GM21619 (cell line): ENCODE data around the gene SYT8.

Experiments
- ATAC-seq: cut with Tn5 transposase; IDR thresholded peaks from one replicate; pipeline ENCODE4 v1.9.1; 2021; ENCODE audit not compliant: unreplicated experiment

SYT8 gene

DNA sequence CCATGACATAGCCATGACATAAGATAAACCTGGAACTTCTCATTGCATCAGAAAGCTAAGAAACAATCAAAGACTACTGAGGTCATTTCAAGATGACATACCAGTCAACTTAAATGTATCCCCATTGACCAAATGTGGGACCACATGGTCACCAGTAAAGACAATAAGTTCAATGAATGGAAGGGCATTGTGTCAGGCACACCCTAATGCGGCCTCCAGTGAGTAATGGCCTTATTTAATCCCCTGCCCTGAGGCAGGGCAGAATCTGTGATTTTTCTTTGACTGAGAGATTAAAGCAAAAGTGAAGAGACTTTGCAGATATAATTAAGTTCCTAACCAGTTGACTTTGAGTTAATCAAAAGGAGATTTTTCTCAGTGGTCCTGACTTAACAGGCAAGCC lies 17.3 kb upstream of the SYT8 start:
- no peak for ATAC-seq

GRCh38 chr11:1819074-1819473 lies 15.7 kb upstream of the SYT8 start:
- no peak for ATAC-seq

- ATAC-seq = no peak
These were observed 14.1 kb upstream of the SYT8 start for GRCh38 chr11:1820463-1821325.

DNA sequence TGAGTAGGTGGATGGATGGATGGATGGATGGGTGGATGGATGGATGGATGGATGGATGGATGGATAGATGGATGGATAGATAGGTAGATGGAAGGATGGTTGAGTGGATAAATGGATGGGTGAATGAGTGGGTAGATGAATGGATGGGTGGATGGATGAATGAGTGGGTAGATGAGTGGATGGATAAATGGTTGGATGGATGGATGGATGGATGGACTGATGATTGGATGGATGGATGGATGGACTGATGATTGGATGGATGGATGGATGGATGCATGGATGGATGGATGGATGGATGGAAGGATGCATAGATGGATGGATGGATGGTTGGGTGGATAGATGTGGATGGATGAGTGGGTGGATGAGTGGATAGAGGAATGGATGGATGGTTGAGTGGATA lies 13.2 kb upstream of the SYT8 start:
- ATAC-seq = no peak

- ATAC-seq = no peak
These were observed 12.0 kb upstream of the SYT8 start for GRCh38 chr11:1822648-1823375.

DNA sequence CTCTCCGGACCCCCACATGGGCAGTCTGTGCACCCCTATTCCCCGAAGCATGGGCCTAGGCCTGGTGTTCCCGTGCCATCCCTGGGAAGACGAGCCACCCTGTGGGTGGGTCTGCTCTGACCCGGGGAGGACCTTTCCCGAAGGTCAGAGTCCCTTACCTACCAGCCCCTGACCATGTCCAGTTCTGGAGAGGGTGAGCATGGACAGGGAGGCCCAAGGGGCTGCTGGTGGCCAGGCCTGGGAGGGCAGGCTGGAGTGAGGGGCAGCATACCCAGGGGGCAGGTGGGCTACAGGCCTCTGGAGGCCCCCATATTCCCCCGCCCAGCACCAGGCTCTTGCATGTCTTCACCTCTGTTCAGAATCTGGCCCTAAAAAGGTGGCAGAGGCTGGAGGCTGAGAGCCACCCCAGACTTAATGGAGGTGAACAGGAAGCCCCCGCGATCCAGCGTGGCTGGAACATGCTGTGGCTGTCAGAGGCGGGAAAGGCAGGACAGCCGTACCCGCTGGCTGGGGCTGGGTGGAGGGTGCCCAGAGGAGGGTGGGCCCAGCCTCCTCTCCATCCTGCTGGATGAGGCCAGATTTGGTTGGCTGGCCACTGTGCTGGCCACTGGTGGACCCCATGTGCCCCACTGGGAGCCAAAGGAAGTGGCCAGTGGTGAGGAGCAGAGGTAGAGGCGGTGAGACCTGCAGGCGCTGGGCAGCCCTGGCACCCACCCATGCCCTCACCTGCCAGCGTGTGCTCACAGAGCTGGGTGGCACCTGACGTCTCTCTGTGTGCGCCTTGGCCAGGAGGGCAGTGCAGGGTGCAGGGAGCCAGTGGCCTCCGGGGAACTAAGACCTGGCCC lies 11.2 kb upstream of the SYT8 start:
- no peak for ATAC-seq

DNA sequence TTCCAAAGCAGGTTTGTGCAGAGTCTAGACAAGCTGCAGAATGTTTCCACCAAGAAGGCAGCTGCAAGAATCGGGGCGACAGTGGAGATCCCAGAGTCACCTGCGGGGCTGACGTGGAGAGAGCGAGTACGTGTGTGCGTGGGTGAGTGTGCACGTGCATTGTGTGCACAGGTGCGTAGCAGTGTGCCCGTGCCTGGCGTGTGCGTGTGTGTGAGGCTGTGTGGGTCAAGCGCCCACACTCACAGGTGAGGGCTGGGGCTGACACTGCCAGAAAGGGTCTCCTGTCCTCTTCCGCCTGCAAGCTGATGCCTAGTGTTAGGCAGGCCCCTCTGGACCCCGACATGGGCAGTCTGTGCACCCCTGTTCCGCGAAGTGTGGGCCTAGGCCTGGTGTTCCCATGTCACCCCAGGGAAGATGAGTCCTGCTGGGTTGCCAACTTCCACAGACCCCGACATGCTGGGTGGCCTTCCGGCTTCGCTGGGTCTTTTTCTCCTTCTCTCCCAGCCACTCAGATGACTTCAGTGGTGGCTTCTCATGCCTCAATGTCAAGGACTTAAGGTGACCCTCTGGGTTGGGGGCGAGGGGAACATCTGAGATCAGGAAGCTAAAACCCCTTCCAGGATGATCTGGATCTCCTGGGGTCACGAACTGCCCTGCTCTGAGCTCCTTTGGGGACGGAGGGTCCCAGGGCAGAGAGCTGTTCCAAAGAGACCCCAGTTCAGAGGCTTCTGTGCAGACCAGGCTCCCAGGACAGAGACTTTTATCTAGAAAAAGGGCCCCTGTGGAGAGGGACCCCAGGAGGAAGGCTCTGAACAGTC lies 10.4 kb upstream of the SYT8 start:
- no peak for ATAC-seq

- no peak for ATAC-seq
These were observed 9.6 kb upstream of the SYT8 start for GRCh38 chr11:1825039-1825740.

DNA sequence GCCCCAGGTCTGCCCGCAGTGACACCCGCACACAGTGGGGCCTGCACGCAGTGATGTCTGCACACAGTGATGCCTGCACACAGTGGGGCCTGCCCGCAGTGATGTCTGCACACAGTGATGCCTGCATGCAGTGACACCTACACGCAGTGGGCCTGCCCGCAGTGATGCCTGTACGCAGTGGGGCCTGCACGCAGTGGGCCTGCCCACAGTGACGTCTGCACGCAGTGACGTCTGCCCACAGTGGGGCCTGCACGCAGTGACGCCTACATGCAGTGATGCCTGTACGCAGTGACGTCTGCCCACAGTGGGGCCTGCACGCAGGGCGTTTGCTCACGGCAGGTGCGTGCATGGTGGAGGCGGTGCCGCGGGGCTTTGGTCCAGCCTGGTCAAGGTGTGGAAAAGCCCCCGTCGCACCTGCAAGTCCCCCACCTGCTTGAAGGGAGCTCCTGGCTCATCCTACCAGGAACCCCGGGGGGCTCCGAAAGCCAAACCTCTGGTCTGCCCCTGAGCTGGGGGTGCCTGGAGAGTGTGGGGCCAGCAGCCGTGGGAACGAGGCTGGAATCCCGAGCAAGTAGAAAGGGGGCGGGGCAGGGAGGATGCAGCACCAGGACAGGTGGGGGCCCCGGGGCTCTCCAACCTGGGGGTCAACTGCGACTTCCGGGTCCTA lies 8.9 kb upstream of the SYT8 start:
- ATAC-seq = no peak

DNA sequence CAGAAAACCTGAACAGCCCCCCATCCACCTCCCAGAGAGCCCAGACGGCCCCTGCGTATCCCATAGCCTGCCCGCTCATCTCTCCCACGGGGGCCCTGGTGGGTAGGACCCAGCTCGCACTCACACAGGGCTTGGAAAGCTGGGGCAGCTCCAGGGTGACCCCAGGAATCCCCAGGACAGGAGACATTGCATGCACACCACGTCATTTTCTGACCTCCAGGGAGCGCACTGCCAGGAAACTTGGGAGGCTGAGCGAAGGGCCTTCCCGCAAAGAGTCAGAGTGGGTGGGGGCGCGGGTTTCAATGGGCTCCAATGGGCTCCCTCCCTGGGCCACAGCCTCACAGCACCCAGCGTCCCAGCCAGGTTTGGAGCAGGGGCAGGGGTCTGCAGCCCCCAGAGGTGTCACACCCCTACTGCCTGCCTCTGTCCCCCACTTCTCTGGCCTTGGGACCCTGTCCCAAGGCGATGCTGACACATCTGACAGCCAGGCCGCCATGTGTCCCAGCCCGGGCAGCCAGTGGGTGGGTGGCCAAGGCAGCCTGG lies 8.2 kb upstream of the SYT8 start:
- no peak for ATAC-seq

GRCh38 chr11:1827095-1827813 lies 7.5 kb upstream of the SYT8 start:
- no peak for ATAC-seq

- no peak for ATAC-seq
These were observed 6.9 kb upstream of the SYT8 start for GRCh38 chr11:1827931-1828330.

DNA sequence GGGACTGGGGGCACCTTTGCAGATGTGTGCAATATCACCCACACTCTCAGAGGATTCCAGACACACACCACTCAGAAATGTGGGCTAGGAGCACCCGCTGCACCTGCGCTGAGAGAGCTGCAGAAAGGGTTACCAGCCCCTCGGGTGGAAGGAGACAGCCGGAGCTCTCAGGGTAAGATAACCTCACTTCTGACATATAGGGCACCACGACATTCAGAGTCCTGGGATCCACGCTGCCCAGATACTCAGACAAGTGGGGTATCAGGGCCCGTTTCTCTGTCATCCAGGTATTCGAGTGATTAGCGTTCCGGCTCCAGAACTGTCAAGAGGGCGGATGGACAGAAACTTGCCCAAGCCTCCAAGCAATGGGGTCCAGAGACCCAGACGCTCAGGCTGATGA lies 6.2 kb upstream of the SYT8 start:
- no peak for ATAC-seq

- ATAC-seq = no peak
These were observed 5.6 kb upstream of the SYT8 start for GRCh38 chr11:1829039-1829820.

DNA sequence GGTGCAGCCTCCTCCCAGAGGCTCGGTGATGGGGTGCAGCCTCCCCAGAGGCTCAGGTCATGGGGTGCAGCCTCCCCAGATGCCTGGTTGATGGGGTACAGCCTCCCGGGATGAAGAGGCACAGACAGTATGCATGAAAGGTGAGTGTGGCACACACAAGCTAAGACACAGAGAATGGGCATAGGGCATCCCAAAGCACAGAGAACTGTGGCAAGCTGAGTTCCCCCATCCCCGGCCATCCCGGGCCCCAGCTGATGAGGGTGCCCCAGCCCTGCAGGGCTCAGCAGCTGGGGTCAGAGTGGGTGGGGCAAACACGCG lies 4.8 kb upstream of the SYT8 start:
- ATAC-seq = no peak

GRCh38 chr11:1830322-1831223 lies 4.2 kb upstream of the SYT8 start:
- no peak for ATAC-seq
